GM18526 (cell line): ENCODE measurements around the gene GTPBP1.

Experiments
- POLR2A ChIP-seq: IDR thresholded peaks from 3 replicates; pipeline ENCODE4 v1.6.1; 2011; ENCODE audit not compliant: insufficient read length; ENCODE audit errors: extremely low read depth

GTPBP1 gene

GRCh38 chr22:38776086-38776485 lies 70.3 kb downstream of the GTPBP1 start:
- TF ChIP-seq POLR2A = no peak

DNA sequence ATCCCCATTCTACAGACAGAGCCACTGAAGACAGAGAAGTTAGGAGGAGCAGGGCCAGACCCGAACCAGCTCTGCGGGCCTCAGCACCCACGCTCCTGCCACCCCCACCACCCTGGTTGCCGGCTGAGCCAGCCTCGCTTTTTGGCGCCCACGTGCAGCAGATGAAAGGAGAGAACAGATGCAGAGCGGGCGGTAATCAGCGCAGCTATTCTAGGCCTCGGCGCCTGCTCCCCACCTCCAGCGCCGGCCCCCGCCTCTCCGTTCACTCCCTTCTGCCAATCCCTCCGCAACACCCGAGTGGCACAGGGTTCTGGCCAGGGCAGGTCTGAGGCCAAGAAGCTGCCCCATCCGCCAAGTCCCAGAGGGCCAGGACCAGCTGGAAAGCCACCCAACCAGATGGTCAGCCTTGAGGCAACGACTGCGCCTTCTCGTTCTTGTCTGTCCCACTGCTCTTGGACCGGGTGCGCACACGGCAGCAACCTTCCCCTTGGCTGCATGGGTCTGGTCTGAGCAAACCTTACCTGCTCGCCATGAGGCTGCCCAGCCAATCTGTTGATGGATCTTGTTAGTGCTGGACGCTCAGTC lies 71.4 kb downstream of the GTPBP1 start:
- TF ChIP-seq POLR2A = no peak

DNA sequence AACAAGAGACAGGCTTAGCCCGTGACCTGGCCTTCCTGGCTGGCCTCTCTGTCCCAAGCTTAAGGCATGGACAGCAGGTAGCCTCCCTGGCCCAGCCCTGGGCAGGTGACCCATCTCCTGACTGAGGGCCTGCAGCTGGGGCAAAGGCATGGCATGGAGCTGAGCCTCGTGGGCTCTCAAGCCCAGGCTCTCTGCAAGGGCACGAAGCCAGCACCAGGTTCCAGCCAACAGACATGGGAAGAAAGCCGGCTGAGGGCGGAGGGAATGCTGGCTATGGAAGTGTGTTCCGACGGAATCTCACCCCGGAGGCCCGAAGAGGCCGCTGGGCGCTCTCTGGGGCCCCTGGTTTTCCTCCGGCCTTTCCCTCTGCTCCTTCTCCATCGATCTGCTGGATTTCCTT lies 75.3 kb downstream of the GTPBP1 start:
- no peak for TF ChIP-seq POLR2A

DNA sequence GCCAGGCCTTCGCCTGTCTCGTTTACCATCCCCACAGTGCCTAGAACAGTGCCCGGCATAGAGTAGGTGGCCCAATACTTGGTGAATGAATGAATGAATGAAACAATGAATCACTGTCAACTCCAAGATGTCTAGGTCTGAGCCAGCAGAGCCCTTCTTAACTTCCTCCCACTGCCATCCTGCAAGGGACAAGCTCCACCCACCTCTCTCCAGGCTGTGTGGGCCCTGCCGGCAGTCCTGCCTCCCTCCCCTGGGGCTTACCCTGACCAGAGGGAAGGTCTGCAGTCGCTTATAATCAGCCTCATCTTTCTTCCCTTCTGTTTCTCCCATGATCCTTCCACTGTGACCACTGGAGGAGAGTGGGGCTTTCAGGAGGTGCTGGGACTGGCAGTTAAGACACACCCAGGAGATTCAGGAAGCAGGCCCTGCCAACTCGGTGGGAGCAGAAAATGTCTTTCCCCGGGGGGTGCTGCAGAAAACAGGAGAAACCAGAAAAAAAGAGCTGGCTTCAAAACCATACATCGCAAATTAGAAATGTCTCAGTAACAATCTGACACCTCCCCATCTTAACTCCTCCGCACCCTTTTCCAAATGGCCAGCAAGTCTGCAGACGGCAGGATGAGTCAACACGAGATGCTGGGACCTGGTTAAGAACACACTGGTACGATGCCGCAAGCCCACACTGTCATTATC lies 76.8 kb downstream of the GTPBP1 start:
- TF ChIP-seq POLR2A = no peak
